ENCODE data around the gene SPATA18. TPM values are rescaled to one million over a fixed set of nuclear protein-coding genes. Genes with fewer than 3 reads are reported as not detected.

The SPATA18 gene
- total RNA-seq, 1 experiment from 2014 or later: 23.0 TPM

- Mint-ChIP-seq H3K9me3 (ENCODE audit: unreplicated experiment) (no peaks in the 10 kb centered on the region), H3K36me3 (ENCODE audit: insufficient read depth, unreplicated experiment) (peaks cover 14% of the 10 kb centered on the region), H3K27ac (ENCODE audit: low read depth, unreplicated experiment) (peak within 1 kb of the TSS; percentile 75), H3K4me3 (ENCODE audit: unreplicated experiment) (no peak within 1 kb of the TSS), H3K27me3 (ENCODE audit: insufficient read depth, unreplicated experiment) (no peaks in the 10 kb centered on the region), H3K4me1 (ENCODE audit: insufficient read depth, unreplicated experiment) (peaks cover 8% of the 10 kb centered on the region)
- ChIA-PET POLR2A (interaction anchor here (0.6 to 0.7 kb wide), 2 partner anchors 56 to 66 kb away, joined by 3 to 4 read pairs; no protein-coding TSS in a partner anchor), CTCF (interaction anchor here (0.7 to 1.3 kb wide), 4 partner anchors 96 to 132 kb away, joined by 3 to 4 read pairs (median 4); no protein-coding TSS in a partner anchor)
- DNase-seq (ENCODE audit: unreplicated experiment): peak; percentile 16
- intact Hi-C loops (cut with micrococcal nuclease): loop anchor here (2.0 kb wide), 1 partner anchor 125 kb away; no protein-coding TSS in a partner anchor
- no TSS peak for BruUV-seq (replicated peaks)
- no peak for TF ChIP-seq CTCF (IDR thresholded peaks at IDR 0.05; ENCODE audit: unreplicated experiment)
These were observed 31.0 kb upstream of the SPATA18 start, which contains the start of gene LRRC66 for GRCh38 chr4:52019936-52020657. TSS of gene LRRC66 (minus strand) at chr4:52020363. CDS start at chr4:52017613, 2,750 bp downstream.

GRCh38 chr4:52028970-52029369, 22.1 kb upstream of the SPATA18 start:
- BruUV-seq (replicated peaks): no TSS peak
- TF ChIP-seq CTCF (IDR thresholded peaks at IDR 0.05; ENCODE audit: unreplicated experiment): no peak
- Mint-ChIP-seq H3K4me1 (ENCODE audit: insufficient read depth, unreplicated experiment) (peaks cover 14% of the 10 kb centered on the region), H3K4me3 (ENCODE audit: unreplicated experiment) (no peak overlapping the region), H3K27ac (ENCODE audit: low read depth, unreplicated experiment) (peak overlapping the region; percentile 22), H3K27me3 (ENCODE audit: insufficient read depth, unreplicated experiment) (no peaks in the 10 kb centered on the region), H3K36me3 (ENCODE audit: insufficient read depth, unreplicated experiment) (peaks cover 28% of the 10 kb centered on the region), H3K9me3 (ENCODE audit: unreplicated experiment) (no peaks in the 10 kb centered on the region)
- intact Hi-C loops (cut with micrococcal nuclease): no loop called here
- ChIA-PET CTCF (interaction anchor here (2.2 kb wide), 1 partner anchor 133 kb away, joined by 19 read pairs; no protein-coding TSS in a partner anchor), POLR2A (interaction anchor here (0.6 to 2.0 kb wide), 4 partner anchors 9 to 238 kb away, joined by 3 to 10 read pairs (median 4); partner anchors contain the start of genes SGCB and SPATA18)
- peak; percentile 74 for DNase-seq (ENCODE audit: unreplicated experiment)

GRCh38 chr4:52032005-52032404, 19.1 kb upstream of the SPATA18 start:
- Mint-ChIP-seq H3K36me3 (ENCODE audit: insufficient read depth, unreplicated experiment) (peaks cover 27% of the 10 kb centered on the region), H3K9me3 (ENCODE audit: unreplicated experiment) (no peaks in the 10 kb centered on the region), H3K27ac (ENCODE audit: low read depth, unreplicated experiment) (no peak overlapping the region), H3K4me1 (ENCODE audit: insufficient read depth, unreplicated experiment) (peaks cover 32% of the 10 kb centered on the region), H3K4me3 (ENCODE audit: unreplicated experiment) (no peak overlapping the region), H3K27me3 (ENCODE audit: insufficient read depth, unreplicated experiment) (no peaks in the 10 kb centered on the region)
- no peak for TF ChIP-seq CTCF (IDR thresholded peaks at IDR 0.05; ENCODE audit: unreplicated experiment)
- POLR2A ChIA-PET: no interaction called here
- CTCF ChIA-PET: interaction anchor here (1.3 kb wide), 1 partner anchor 146 kb away, joined by 3 read pairs; no protein-coding TSS in a partner anchor
- intact Hi-C loops (cut with micrococcal nuclease): no loop called here
- no peak for DNase-seq (ENCODE audit: unreplicated experiment)
- no TSS peak for BruUV-seq (replicated peaks)

- no peaks in the 10 kb centered on the region for H3K9me3 Mint-ChIP-seq (ENCODE audit: unreplicated experiment)
- DNase-seq (ENCODE audit: unreplicated experiment): no peak
- H3K27me3 Mint-ChIP-seq (ENCODE audit: insufficient read depth, unreplicated experiment): no peaks in the 10 kb centered on the region
- intact Hi-C loops (cut with micrococcal nuclease): no loop called here
- no TSS peak for BruUV-seq (replicated peaks)
- H3K4me1 Mint-ChIP-seq (ENCODE audit: insufficient read depth, unreplicated experiment): peaks cover 30% of the 10 kb centered on the region
- peaks cover 14% of the 10 kb centered on the region for H3K36me3 Mint-ChIP-seq (ENCODE audit: insufficient read depth, unreplicated experiment)
- H3K4me3 Mint-ChIP-seq (ENCODE audit: unreplicated experiment): no peak overlapping the region
- ChIA-PET CTCF (interaction anchor here (0.8 to 1.1 kb wide), 3 partner anchors 9 to 140 kb away, joined by 3 read pairs; no protein-coding TSS in a partner anchor), POLR2A (interaction anchor here (1.0 kb wide), 1 partner anchor 17 kb away, joined by 3 read pairs; no protein-coding TSS in a partner anchor)
- H3K27ac Mint-ChIP-seq (ENCODE audit: low read depth, unreplicated experiment): no peak overlapping the region
- no peak for TF ChIP-seq CTCF (IDR thresholded peaks at IDR 0.05; ENCODE audit: unreplicated experiment)
These were observed 15.9 kb upstream of the SPATA18 start for GRCh38 chr4:52035190-52035589.
